ENCODE measurements around the gene ATP9A.
"Not testable (repeated sequence)": the region's sequence is repeated elsewhere in the genome, so short reads cannot be mapped to it uniquely, and the experiment has no call there.

The ATP9A gene

DNA sequence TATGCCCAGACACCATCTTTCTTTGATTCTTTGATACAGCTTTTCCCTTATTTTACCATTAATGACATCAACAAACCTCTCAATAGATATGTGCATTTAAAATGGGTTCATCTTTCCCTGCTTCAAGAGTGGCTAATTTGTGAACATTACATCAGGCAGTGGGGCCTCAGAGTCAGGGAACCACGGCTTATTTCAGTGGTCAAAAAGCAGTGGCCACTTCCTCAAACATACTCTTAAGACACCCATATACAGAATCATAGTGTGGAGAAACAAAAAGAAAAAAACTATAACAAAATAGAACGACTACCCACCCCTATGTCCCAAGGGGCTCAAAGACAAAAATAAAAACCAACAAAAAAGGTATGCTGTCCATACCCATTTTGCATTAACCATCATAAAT lies 21.2 kb upstream of the ATP9A start:
- TF ChIP-seq, protein P1, sequence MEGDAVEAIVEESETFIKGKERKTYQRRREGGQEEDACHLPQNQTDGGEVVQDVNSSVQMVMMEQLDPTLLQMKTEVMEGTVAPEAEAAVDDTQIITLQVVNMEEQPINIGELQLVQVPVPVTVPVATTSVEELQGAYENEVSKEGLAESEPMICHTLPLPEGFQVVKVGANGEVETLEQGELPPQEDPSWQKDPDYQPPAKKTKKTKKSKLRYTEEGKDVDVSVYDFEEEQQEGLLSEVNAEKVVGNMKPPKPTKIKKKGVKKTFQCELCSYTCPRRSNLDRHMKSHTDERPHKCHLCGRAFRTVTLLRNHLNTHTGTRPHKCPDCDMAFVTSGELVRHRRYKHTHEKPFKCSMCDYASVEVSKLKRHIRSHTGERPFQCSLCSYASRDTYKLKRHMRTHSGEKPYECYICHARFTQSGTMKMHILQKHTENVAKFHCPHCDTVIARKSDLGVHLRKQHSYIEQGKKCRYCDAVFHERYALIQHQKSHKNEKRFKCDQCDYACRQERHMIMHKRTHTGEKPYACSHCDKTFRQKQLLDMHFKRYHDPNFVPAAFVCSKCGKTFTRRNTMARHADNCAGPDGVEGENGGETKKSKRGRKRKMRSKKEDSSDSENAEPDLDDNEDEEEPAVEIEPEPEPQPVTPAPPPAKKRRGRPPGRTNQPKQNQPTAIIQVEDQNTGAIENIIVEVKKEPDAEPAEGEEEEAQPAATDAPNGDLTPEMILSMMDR (IDR thresholded peaks at IDR 0.05; ENCODE audit: extremely low read depth, missing control alignments) = no peak
- no peak for DNase-seq (ENCODE audit: low spot score)

- DNase-seq (ENCODE audit: low spot score) = no peak
- TF ChIP-seq, protein P1 (IDR thresholded peaks at IDR 0.05; ENCODE audit: extremely low read depth, missing control alignments) = no peak
Observed at GRCh38 chr20:51788822-51789221, 20.6 kb upstream of the ATP9A start.

DNA sequence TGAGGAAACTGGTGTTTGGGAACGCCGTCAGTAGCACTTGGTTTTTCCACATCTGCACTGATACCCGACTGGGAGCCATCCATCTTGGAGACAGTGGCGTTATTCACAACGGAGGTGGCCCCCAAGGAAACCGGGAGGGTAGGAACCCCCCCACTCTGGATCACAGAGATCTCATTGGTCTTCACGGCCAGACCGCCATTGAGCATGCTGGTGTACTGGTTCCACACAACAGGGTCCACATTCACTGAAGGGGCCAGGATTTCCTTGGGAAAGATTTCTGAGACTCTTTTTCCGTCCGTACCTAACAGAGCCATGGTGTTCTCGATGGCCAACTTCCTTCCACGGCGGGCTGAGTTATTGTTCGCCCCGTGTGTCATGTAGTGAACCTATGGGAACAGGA lies 16.1 kb upstream of the ATP9A start:
- DNase-seq (ENCODE audit: low spot score) = no peak
- TF ChIP-seq, protein P1 (IDR thresholded peaks at IDR 0.05; ENCODE audit: extremely low read depth, missing control alignments) = no peak

GRCh38 chr20:51778229-51778759 lies 10.1 kb upstream of the ATP9A start:
- not testable (repeated sequence) for DNase-seq (ENCODE audit: low spot score)

GRCh38 chr20:51775241-51775640 lies 7.1 kb upstream of the ATP9A start:
- TF ChIP-seq, protein P1 (IDR thresholded peaks at IDR 0.05; ENCODE audit: extremely low read depth, missing control alignments) = no peak
- no peak for DNase-seq (ENCODE audit: low spot score)

- DNase-seq (ENCODE audit: low spot score) = no peak
- TF ChIP-seq, protein P1 (IDR thresholded peaks at IDR 0.05; ENCODE audit: extremely low read depth, missing control alignments) = no peak
Observed at GRCh38 chr20:51772236-51772635, 4.0 kb upstream of the ATP9A start.

DNA sequence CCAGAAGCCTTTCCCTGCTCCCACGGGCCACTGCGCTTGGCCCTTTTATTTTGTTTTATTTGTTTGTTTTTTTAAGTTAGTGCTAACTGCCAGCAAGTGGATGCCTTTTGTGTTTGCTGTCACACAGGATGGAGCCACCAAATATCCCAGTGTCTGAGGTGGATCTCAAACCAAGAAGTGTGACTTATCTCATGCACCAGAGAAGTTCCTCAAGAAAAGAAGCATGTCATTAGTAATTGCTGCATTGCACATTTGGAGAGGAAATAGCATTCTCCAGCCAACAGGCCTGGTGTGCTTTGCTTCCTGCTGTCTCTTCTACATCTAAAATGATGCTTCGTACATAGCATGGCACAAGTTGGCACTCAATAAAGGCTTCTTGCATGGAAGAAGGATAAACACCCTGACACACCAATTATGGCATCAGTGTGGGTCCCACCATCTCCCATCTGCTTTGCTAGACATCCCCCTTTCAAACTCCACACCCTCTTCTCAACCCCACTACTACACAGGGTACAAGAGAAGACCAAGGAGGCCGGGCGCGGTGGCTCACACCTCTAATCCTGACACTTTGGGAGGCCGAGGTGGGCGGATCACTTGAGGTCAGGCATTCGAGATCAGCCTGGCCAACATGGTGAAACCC lies 1.9 kb upstream of the ATP9A start:
- TF ChIP-seq, protein P1 (IDR thresholded peaks at IDR 0.05; ENCODE audit: extremely low read depth, missing control alignments) = no peak
- DNase-seq (ENCODE audit: low spot score) = no peak

All from GM20000 (cell line).